HG02571 (cell line): ENCODE measurements around the gene XRCC3.

Source experiments
- ATAC-seq: cut with Tn5 transposase; IDR thresholded peaks from one replicate; pipeline ENCODE4 v1.9.1; 2021; ENCODE audit warnings: mild to moderate bottlenecking, moderate library complexity; ENCODE audit not compliant: unreplicated experiment

XRCC3 gene

GRCh38 chr14:103707329-103708263 lies 7.7 kb downstream of the XRCC3 start:
- no peak for ATAC-seq

GRCh38 chr14:103706551-103707328 lies 8.5 kb downstream of the XRCC3 start:
- no peak for ATAC-seq

GRCh38 chr14:103705504-103706284 lies 9.6 kb downstream of the XRCC3 start:
- ATAC-seq = no peak

GRCh38 chr14:103705118-103705503 lies 10.1 kb downstream of the XRCC3 start:
- ATAC-seq = no peak

- ATAC-seq = no peak
These were observed 10.5 kb downstream of the XRCC3 start for GRCh38 chr14:103704708-103705107.

GRCh38 chr14:103703433-103704385 lies 11.5 kb downstream of the XRCC3 start:
- ATAC-seq = no peak

GRCh38 chr14:103702497-103703432 lies 12.5 kb downstream of the XRCC3 start:
- ATAC-seq = no peak

GRCh38 chr14:103702095-103702494 lies 13.2 kb downstream of the XRCC3 start:
- no peak for ATAC-seq

GRCh38 chr14:103700753-103701490 lies 14.3 kb downstream of the XRCC3 start:
- ATAC-seq = no peak

GRCh38 chr14:103699901-103700752 lies 15.1 kb downstream of the XRCC3 start:
- no peak for ATAC-seq

- no peak for ATAC-seq
These were observed 16.0 kb downstream of the XRCC3 start for GRCh38 chr14:103699261-103699661.

GRCh38 chr14:103698380-103699260 lies 16.6 kb downstream of the XRCC3 start:
- no peak for ATAC-seq

- no peak for ATAC-seq
These were observed 17.5 kb downstream of the XRCC3 start for GRCh38 chr14:103697603-103698379.

GRCh38 chr14:103697206-103697602 lies 18.0 kb downstream of the XRCC3 start:
- ATAC-seq = no peak

- ATAC-seq = no peak
These were observed 18.7 kb downstream of the XRCC3 start for GRCh38 chr14:103696466-103697071.
